ENCODE results near the gene CD86.

GRCh38 chr3:122102191-122102935, 47.2 kb downstream of the CD86 start:
- TF ChIP-seq CTCF (IDR thresholded peaks at IDR 0.05; ENCODE audit: insufficient read depth, low read length), result no peak
- TF ChIP-seq POLR2AphosphoS5 (IDR thresholded peaks at IDR 0.05; ENCODE audit: low read depth), result no peak
